ENCODE results near the gene EEF1A2.

- TF ChIP-seq, protein P1, sequence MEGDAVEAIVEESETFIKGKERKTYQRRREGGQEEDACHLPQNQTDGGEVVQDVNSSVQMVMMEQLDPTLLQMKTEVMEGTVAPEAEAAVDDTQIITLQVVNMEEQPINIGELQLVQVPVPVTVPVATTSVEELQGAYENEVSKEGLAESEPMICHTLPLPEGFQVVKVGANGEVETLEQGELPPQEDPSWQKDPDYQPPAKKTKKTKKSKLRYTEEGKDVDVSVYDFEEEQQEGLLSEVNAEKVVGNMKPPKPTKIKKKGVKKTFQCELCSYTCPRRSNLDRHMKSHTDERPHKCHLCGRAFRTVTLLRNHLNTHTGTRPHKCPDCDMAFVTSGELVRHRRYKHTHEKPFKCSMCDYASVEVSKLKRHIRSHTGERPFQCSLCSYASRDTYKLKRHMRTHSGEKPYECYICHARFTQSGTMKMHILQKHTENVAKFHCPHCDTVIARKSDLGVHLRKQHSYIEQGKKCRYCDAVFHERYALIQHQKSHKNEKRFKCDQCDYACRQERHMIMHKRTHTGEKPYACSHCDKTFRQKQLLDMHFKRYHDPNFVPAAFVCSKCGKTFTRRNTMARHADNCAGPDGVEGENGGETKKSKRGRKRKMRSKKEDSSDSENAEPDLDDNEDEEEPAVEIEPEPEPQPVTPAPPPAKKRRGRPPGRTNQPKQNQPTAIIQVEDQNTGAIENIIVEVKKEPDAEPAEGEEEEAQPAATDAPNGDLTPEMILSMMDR (IDR thresholded peaks at IDR 0.05; ENCODE audit: low read depth, low read length) = no peak
- TF ChIP-seq EZH2phosphoT487 (IDR thresholded peaks at IDR 0.05; ENCODE audit: low read depth) = no peak
These were observed 38.2 kb upstream of the EEF1A2 start, which contains the start of gene PTK6 for GRCh38 chr20:63536997-63537524.
